Mesothelial cell of epicardium (in vitro differentiated cells): ENCODE data around the gene RBSN. TPM values are rescaled to one million over a fixed set of nuclear protein-coding genes. Genes with fewer than 3 reads are reported as not detected.

Source experiments
- DNase-seq, 2 experiments: peaks; one replicate each; pipeline ENCODE4 v3.0.0; 2021; ENCODE audit warnings: low spot score in 2 of 2; ENCODE audit not compliant: unreplicated experiment in 2 of 2
- H3K27ac Mint-ChIP-seq: 2 replicates; pipeline ENCODE4 v1.8.0; 2021; ENCODE audit warnings: mixed read lengths
- H3K27me3 Mint-ChIP-seq: 2 replicates; pipeline ENCODE4 v1.8.0; 2021; ENCODE audit warnings: low read depth, mixed read lengths
- H3K36me3 Mint-ChIP-seq: 2 replicates; pipeline ENCODE4 v1.8.0; 2021; ENCODE audit warnings: mixed read lengths
- H3K4me1 Mint-ChIP-seq: 2 replicates; pipeline ENCODE4 v1.8.0; 2021; ENCODE audit warnings: mixed read lengths
- H3K4me3 Mint-ChIP-seq: 2 replicates; pipeline ENCODE4 v1.8.0; 2021; ENCODE audit warnings: mild to moderate bottlenecking, moderate library complexity, mixed read lengths
- H3K9me3 Mint-ChIP-seq: 2 replicates; pipeline ENCODE4 v1.8.0; 2021; ENCODE audit warnings: mixed read lengths
- total RNA-seq: library from RNA; stranded (reverse); gene quantifications from 3 replicates; pipeline ENCODE4 v1.2.1, GENCODE V29; 2021
- TF ChIP-seq, protein P1 (sequence below): fragments of 200-600 bp; sonication (generic); IDR thresholded peaks from one replicate; pipeline ENCODE4 v1.5.0; 2021; ENCODE audit warnings: antibody characterized with exemption; ENCODE audit not compliant: unreplicated experiment

Gene RBSN
- total RNA-seq, 1 donor from 2014 or later: 35.8 TPM

DNA sequence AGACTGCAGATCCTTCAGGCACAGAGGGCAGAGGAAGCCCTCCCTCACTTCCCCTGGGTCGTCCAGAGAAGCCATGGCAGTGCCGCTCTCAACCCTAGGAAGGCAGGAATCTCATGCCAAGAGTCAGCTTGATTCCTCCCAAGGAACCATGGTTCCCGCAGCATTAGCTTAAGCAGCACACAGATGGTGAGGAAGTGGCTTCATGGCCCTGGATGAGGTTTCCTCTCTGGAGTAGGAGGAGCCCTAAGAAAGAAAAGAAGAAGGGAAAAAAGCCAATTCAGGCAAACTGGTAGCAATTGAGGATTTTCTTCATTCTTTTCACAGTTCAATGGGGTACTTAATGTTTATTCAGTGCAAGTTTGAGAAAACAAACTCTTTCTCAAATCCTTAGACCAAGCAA lies 2.9 kb downstream of the RBSN start:
- Mint-ChIP-seq H3K9me3 (no peaks in the 10 kb centered on the region), H3K27ac (no peak overlapping the region), H3K4me1 (peaks cover 23% of the 10 kb centered on the region), H3K27me3 (no peaks in the 10 kb centered on the region), H3K36me3 (peaks cover 15% of the 10 kb centered on the region), H3K4me3 (no peak overlapping the region)
- no peak for DNase-seq
- TF ChIP-seq, protein P1, sequence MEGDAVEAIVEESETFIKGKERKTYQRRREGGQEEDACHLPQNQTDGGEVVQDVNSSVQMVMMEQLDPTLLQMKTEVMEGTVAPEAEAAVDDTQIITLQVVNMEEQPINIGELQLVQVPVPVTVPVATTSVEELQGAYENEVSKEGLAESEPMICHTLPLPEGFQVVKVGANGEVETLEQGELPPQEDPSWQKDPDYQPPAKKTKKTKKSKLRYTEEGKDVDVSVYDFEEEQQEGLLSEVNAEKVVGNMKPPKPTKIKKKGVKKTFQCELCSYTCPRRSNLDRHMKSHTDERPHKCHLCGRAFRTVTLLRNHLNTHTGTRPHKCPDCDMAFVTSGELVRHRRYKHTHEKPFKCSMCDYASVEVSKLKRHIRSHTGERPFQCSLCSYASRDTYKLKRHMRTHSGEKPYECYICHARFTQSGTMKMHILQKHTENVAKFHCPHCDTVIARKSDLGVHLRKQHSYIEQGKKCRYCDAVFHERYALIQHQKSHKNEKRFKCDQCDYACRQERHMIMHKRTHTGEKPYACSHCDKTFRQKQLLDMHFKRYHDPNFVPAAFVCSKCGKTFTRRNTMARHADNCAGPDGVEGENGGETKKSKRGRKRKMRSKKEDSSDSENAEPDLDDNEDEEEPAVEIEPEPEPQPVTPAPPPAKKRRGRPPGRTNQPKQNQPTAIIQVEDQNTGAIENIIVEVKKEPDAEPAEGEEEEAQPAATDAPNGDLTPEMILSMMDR: no peak

DNA sequence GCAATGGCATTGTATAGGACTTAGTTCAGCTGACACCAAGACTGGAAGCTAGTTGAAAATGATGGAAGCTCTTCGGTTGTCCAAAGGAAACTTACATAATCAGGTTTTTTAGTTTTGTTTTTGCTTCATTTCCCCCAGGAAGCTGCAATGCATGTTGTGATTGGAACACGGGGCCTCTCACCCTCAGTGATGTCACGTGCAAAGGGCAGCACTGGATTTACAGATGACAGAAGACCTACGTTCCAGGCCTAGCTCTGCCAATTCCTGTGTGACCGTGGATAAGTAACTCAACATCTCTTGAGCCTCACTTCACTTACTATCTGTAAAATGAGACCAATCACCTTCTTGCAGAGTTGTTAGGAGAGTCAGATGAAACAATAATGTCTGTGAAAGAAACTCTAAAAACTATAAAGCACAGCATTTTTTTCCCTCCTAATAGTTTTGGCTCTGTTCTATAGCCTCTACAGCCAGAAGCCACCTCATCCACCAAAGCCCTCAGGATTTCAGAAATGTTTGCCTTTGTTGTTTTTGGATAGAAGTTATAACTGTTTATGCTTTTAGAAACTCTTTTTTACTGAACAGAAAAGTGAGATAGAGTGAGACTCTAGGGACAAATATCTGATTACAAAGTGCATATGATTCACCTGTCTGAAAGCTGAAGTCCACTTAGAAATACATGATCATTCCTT lies 4.6 kb downstream of the RBSN start:
- TF ChIP-seq, protein P1: no peak
- no peak overlapping the region for H3K27ac Mint-ChIP-seq
- no peak overlapping the region for H3K4me3 Mint-ChIP-seq
- no peaks in the 10 kb centered on the region for H3K27me3 Mint-ChIP-seq
- H3K9me3 Mint-ChIP-seq: no peaks in the 10 kb centered on the region
- peaks cover 21% of the 10 kb centered on the region for H3K4me1 Mint-ChIP-seq
- no peak for DNase-seq
- H3K36me3 Mint-ChIP-seq: peaks cover 22% of the 10 kb centered on the region

DNA sequence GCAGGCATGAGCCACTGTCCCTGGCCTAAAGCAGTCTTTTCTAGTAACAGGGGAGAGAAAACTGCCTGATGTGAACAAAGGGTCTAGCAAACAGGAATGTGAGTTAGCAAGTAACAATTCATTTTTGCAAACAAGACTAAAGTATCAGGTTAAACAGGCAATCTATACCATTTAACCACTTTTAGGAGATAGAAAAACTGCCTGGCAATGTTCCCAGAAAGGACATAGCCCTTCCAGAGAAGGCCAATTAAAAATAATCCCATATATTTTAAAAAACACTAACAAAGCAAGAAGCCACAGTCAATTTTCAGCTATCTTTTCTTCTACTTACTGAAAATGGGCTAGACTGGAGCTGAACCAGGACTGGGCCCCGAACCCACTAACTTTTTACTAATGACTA lies 6.3 kb downstream of the RBSN start:
- Mint-ChIP-seq H3K9me3 (no peaks in the 10 kb centered on the region), H3K4me1 (peaks cover 11% of the 10 kb centered on the region), H3K27ac (peak overlapping the region; percentile 85), H3K4me3 (no peak overlapping the region), H3K27me3 (no peaks in the 10 kb centered on the region), H3K36me3 (peaks cover 22% of the 10 kb centered on the region)
- TF ChIP-seq, protein P1: no peak
- no peak for DNase-seq

DNA sequence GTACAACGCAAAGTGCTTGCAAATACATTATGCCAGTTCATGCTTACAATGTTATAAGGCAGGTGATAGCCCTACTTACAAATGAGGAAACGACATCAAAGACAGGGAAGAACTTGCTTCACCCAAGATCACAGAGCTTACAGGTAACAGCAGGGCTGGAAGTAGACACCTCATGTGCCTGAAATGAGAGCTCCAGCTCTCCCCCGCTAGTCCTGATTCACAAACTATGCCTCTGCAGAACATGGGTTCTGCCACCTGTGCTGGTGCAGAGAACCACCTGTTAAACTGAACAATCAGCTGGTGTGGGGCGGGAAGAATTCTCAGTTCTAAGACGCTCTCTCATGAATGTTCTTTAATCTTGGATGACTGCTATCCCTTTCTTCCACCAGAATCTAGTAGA lies 7.4 kb downstream of the RBSN start:
- Mint-ChIP-seq H3K4me3 (no peak overlapping the region), H3K4me1 (peaks cover 8% of the 10 kb centered on the region), H3K27me3 (no peaks in the 10 kb centered on the region), H3K27ac (no peak overlapping the region), H3K36me3 (peaks cover 25% of the 10 kb centered on the region), H3K9me3 (no peaks in the 10 kb centered on the region)
- DNase-seq: no peak
- TF ChIP-seq, protein P1: no peak

DNA sequence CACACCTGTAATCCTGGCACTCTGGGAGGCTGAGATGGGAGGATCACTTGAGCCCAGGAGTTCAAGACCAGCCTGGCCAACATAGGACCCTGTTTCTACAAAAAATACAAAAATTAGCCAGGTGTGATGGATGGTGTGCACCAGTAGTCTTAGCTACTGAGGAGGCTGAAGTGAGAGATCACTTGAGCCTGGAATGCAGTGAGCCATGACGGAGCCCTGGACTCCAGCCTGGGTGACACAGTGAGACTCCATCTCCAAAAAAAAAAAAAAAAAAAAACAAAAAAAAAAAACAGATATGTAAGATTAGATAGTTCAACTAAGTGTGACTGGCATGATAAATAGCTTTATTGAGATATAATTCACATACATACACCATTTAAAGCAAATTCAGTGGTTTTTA lies 9.7 kb downstream of the RBSN start:
- peaks cover 27% of the 10 kb centered on the region for H3K36me3 Mint-ChIP-seq
- H3K27ac Mint-ChIP-seq: no peak overlapping the region
- peaks cover 8% of the 10 kb centered on the region for H3K4me1 Mint-ChIP-seq
- H3K9me3 Mint-ChIP-seq: no peaks in the 10 kb centered on the region
- no peak for DNase-seq
- H3K27me3 Mint-ChIP-seq: no peaks in the 10 kb centered on the region
- no peak overlapping the region for H3K4me3 Mint-ChIP-seq
- TF ChIP-seq, protein P1: no peak
